ENCODE measurements around the gene CCNI. TPM values are rescaled to one million over a fixed set of nuclear protein-coding genes. Genes with fewer than 3 reads are reported as not detected.

CCNI gene
- total RNA-seq, 1 experiment from 2014 or later, result 208 TPM

- Histone ChIP-seq H3K4me2 (ENCODE audit: low read length) (no peak overlapping the region), H3K36me3 (ENCODE audit: control insufficient read depth in 1 of 2, insufficient read depth in 2 of 2, low read length in 2 of 2) (peaks cover 12 to 17% of the 10 kb centered on the region in 2 experiments; a peak in 3 of 4 replicates), H3K9me3 (ENCODE audit: control insufficient read depth in 1 of 2, insufficient read depth in 1 of 2, low read depth in 1 of 2, low read length in 2 of 2) (no peaks in the 10 kb centered on the region), H3K4me3 (replicated peaks in 1 of 2; ENCODE audit: low read depth in 1 of 2, low read length in 2 of 2) (no peak overlapping the region), H2AFZ (ENCODE audit: low read depth, low read length, poor library complexity, severe bottlenecking) (no peak overlapping the region), H3K4me1 (ENCODE audit: control insufficient read depth in 1 of 2, insufficient read depth in 2 of 2, low read length in 2 of 2) (no peaks in the 10 kb centered on the region), H3K27me3 (ENCODE audit: insufficient read depth, low read length) (no peaks in the 10 kb centered on the region), H3K9me2 (ENCODE audit: insufficient read depth) (no peaks in the 10 kb centered on the region), H3K9ac (ENCODE audit: low read length) (no peak overlapping the region), H3K79me2 (ENCODE audit: insufficient read depth, low read length) (peaks cover 71% of the 10 kb centered on the region), H3K27ac (ENCODE audit: low read depth, low read length) (no peak overlapping the region), H4K20me1 (ENCODE audit: insufficient read depth) (0 out of 2 replicates have a peak, but pooled peaks cover 3% of the 10 kb centered on the region)
- ATAC-seq (no peak), DNase-seq (ENCODE audit: low read depth, low spot score) (no peak)
- no peak for TF ChIP-seq POLR2A (IDR thresholded peaks at IDR 0.05; ENCODE audit: borderline replicate concordance, extremely low read depth, insufficient read depth, insufficient read length)
- CTCF ChIA-PET, result interaction anchor here (0.8 to 1.6 kb wide), 2 partner anchors 9 to 13 kb away, joined by 3 to 5 read pairs; no protein-coding TSS in a partner anchor
- POLR2A ChIA-PET, result interaction anchor here (0.6 kb wide), 1 partner anchor 17 kb away, joined by 4 read pairs; no protein-coding TSS in a partner anchor
- intact Hi-C loops (cut with micrococcal nuclease), result no loop called here
- RAD21 ChIA-PET (ENCODE audit: low non-redundant PET in 1 of 2, low total read pairs in 2 of 2, uncharacterized antibody in 2 of 2, unreplicated experiment in 2 of 2), result no interaction called here
- BruUV-seq (replicated peaks), result no TSS peak
Observed at GRCh38 chr4:77065382-77065781, 10.4 kb downstream of the CCNI start.

GRCh38 chr4:77062856-77063255 is 12.9 kb downstream of the CCNI start:
- Histone ChIP-seq H3K4me3 (replicated peaks in 1 of 2; ENCODE audit: low read depth in 1 of 2, low read length in 2 of 2) (no peak overlapping the region), H3K27ac (ENCODE audit: low read depth, low read length) (no peak overlapping the region), H3K4me2 (ENCODE audit: low read length) (no peak overlapping the region), H4K20me1 (ENCODE audit: insufficient read depth) (0 out of 2 replicates have a peak, but pooled peaks cover 3% of the 10 kb centered on the region), H3K79me2 (ENCODE audit: insufficient read depth, low read length) (peaks cover 63% of the 10 kb centered on the region), H3K9me3 (ENCODE audit: control insufficient read depth in 1 of 2, insufficient read depth in 1 of 2, low read depth in 1 of 2, low read length in 2 of 2) (no peaks in the 10 kb centered on the region), H2AFZ (ENCODE audit: low read depth, low read length, poor library complexity, severe bottlenecking) (no peak overlapping the region), H3K9ac (ENCODE audit: low read length) (no peak overlapping the region), H3K9me2 (ENCODE audit: insufficient read depth) (no peaks in the 10 kb centered on the region), H3K4me1 (ENCODE audit: control insufficient read depth in 1 of 2, insufficient read depth in 2 of 2, low read length in 2 of 2) (no peaks in the 10 kb centered on the region; a peak in 1 of 4 replicates), H3K27me3 (ENCODE audit: insufficient read depth, low read length) (no peaks in the 10 kb centered on the region), H3K36me3 (ENCODE audit: control insufficient read depth in 1 of 2, insufficient read depth in 2 of 2, low read length in 2 of 2) (peaks cover 21 to 28% of the 10 kb centered on the region in 2 experiments)
- TF ChIP-seq JUND (IDR thresholded peaks at IDR 0.05) (no peak), EGR1 (IDR thresholded peaks at IDR 0.05; ENCODE audit: low read depth) (no peak), ZNF274 (IDR thresholded peaks at IDR 0.05; ENCODE audit: low read depth, low read length) (no peak), RAD21 (IDR thresholded peaks at IDR 0.05; ENCODE audit: low read depth) (no peak), ATF3 (IDR thresholded peaks at IDR 0.05) (no peak), TCF7L2 (IDR thresholded peaks at IDR 0.05; ENCODE audit: borderline replicate concordance, extremely low read depth, insufficient read depth, insufficient read length) (no peak), SP1 (IDR thresholded peaks at IDR 0.05; ENCODE audit: low read depth) (no peak), EZH2phosphoT487 (IDR thresholded peaks at IDR 0.05; ENCODE audit: borderline replicate concordance) (no peak), ELF1 (IDR thresholded peaks at IDR 0.05; ENCODE audit: borderline replicate concordance, low read depth) (no peak), SRF (IDR thresholded peaks at IDR 0.05; ENCODE audit: low read depth) (no peak), EZH2 (IDR thresholded peaks at IDR 0.05) (no peak), POLR2AphosphoS5 (IDR thresholded peaks at IDR 0.05; ENCODE audit: low read depth, low read length) (no peak), FOSL1 (IDR thresholded peaks at IDR 0.05; ENCODE audit: low read depth) (no peak)
- TF ChIP-seq, protein P1, sequence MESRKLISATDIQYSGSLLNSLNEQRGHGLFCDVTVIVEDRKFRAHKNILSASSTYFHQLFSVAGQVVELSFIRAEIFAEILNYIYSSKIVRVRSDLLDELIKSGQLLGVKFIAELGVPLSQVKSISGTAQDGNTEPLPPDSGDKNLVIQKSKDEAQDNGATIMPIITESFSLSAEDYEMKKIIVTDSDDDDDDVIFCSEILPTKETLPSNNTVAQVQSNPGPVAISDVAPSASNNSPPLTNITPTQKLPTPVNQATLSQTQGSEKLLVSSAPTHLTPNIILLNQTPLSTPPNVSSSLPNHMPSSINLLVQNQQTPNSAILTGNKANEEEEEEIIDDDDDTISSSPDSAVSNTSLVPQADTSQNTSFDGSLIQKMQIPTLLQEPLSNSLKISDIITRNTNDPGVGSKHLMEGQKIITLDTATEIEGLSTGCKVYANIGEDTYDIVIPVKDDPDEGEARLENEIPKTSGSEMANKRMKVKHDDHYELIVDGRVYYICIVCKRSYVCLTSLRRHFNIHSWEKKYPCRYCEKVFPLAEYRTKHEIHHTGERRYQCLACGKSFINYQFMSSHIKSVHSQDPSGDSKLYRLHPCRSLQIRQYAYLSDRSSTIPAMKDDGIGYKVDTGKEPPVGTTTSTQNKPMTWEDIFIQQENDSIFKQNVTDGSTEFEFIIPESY (IDR thresholded peaks at IDR 0.05; ENCODE audit: extremely low read depth, insufficient replicate concordance, low read length), result no peak
- DNase-seq (ENCODE audit: low read depth, low spot score) (no peak), ATAC-seq (no peak)
- intact Hi-C loops (cut with micrococcal nuclease), result no loop called here
- ChIA-PET CTCF (interaction anchor here (1.5 kb wide), 1 partner anchor 9 kb away, joined by 3 read pairs; no protein-coding TSS in a partner anchor), POLR2A (no interaction called here), RAD21 (ENCODE audit: low non-redundant PET in 1 of 2, low total read pairs in 2 of 2, uncharacterized antibody in 2 of 2, unreplicated experiment in 2 of 2) (no interaction called here)
- BruUV-seq (replicated peaks), result no TSS peak
